Skeletal muscle tissue (tissue), 4 donors: ENCODE results near the gene CELA2B. TPM values are rescaled to one million over a fixed set of nuclear protein-coding genes. Genes with fewer than 3 reads are reported as not detected.

Experiments
- H3K27ac ChIP-seq: one replicate; pipeline ENCODE4 v1.7.0; 2013; ENCODE audit warnings: mild to moderate bottlenecking, low read depth, low read length, inconsistent platforms
- H3K27me3 ChIP-seq, 3 donors: one replicate each; pipeline ENCODE4 v1.7.0; 2013; ENCODE audit warnings: low read length in 3 of 3; ENCODE audit not compliant: control insufficient read depth in 3 of 3, insufficient read depth in 3 of 3
- H3K36me3 ChIP-seq, 3 donors: one replicate each; pipeline ENCODE4 v1.7.0; 2013; ENCODE audit warnings: low read length in 3 of 3; ENCODE audit not compliant: control insufficient read depth in 3 of 3, insufficient read depth in 3 of 3
- H3K4me1 ChIP-seq, 3 donors: one replicate each; pipeline ENCODE4 v1.7.0; 2013; ENCODE audit warnings: low read length in 3 of 3, mild to moderate bottlenecking in 3 of 3; ENCODE audit not compliant: control insufficient read depth in 3 of 3, insufficient read depth in 3 of 3
- H3K4me3 ChIP-seq, 3 donors: one replicate each; pipeline ENCODE4 v1.7.0; 2013; ENCODE audit warnings: low read length in 3 of 3
- H3K9ac ChIP-seq, 3 donors: one replicate each; pipeline ENCODE4 v1.7.0; 2013; ENCODE audit warnings: low read length in 3 of 3, mild to moderate bottlenecking in 3 of 3, moderate library complexity in 2 of 3, low read depth in 1 of 3
- H3K9me3 ChIP-seq, 3 donors: one replicate each; pipeline ENCODE4 v1.7.0; 2013; ENCODE audit warnings: low read length in 3 of 3; ENCODE audit not compliant: control insufficient read depth in 3 of 3
- total RNA-seq: library from RNA; depleted of rRNA; stranded (reverse); fragments of >200 nt; gene quantifications from one replicate; pipeline ENCODE4 v1.2.3, GENCODE V29; 2014
- donor health status: Osteomylitis.

CELA2B gene
- total RNA-seq, 1 donor from 2014 or later = 1.6 TPM

DNA sequence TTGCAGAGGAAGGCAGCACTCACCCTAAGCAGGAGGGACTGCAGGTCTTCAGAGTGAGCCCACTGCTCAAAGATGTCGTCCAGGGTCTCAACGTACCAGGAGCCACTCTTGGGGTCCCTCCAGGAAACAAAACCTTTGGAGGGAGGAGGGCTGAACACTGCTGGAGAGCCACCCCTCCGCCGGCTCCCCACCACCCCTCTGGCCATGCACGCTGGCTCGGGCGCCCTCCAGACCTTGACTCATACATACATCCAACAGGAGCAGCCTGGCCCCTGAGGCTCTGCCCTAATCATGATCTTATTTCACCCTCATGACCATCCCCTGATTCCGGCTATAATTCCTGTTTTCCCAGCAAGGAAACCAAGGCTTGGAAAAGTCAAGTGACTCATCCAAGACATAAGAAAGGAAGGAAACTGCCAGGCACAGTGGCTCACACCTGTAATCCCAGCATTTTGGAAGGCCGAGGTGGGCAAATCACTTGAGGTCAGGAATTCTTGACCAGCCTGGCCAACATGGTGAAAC lies 18.0 kb downstream of the CELA2B start:
- no peaks in the 10 kb centered on the region for H3K4me1 ChIP-seq
- H3K36me3 ChIP-seq = peaks cover 26 to 31% (median 28%) of the 10 kb centered on the region in 3 donors
- no peaks in the 10 kb centered on the region for H3K9me3 ChIP-seq
- no peak overlapping the region for H3K9ac ChIP-seq
- H3K27ac ChIP-seq = no peak overlapping the region
- no peak overlapping the region for H3K4me3 ChIP-seq
- H3K27me3 ChIP-seq = no peaks in the 10 kb centered on the region

DNA sequence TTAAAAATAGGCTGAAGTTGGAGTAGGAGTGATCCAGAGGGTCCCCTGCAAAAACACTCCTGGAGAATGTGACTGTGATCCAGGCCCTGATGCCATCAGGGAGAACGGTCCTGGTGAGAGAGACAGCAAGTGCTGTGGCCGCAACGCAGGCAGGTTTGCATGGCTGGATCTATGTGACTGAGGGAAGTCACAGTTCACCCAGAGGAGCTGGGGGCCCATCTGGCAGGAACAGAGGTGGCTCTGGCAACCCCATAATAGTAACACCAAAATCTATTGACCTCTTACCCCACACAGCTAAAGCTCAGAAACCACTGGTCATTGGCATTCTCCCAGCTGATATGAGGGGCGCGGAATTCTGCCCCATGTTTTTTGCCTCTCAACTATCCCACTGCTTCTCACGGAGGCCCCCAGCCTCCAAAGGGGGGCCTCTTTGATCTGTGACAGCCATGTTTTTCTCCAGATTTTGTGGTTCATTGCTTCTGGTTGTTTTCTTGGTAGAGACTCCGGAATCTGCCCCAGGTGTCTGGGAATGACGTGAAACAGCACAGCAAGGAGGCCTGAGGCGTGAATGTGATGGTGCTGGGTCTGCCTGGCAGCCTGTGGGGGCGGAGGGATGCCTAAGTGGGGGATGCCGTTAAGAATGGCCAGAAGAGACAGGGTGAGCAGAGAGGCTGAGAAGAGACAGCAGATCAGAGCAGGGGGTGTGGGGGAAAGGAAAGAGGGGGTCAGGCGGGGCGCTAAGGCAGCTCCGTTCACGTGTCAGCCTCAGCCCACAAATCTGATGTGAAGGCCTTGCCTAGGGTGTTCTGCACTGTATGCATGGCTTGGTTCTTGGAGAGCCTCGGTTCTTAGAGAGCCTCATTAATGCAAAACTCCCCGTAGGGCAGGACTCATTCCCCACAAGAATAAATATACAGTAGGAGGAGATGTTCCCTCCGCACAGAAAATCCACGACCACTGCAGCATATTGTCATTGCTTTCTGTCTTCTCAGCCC lies 24.6 kb downstream of the CELA2B start:
- H3K27me3 ChIP-seq = no peaks in the 10 kb centered on the region
- no peak overlapping the region for H3K4me3 ChIP-seq
- no peak overlapping the region for H3K9ac ChIP-seq
- H3K36me3 ChIP-seq = peaks cover 17 to 34% (median 31%) of the 10 kb centered on the region in 3 donors
- no peaks in the 10 kb centered on the region for H3K9me3 ChIP-seq
- no peaks in the 10 kb centered on the region for H3K4me1 ChIP-seq
- no peak overlapping the region for H3K27ac ChIP-seq

DNA sequence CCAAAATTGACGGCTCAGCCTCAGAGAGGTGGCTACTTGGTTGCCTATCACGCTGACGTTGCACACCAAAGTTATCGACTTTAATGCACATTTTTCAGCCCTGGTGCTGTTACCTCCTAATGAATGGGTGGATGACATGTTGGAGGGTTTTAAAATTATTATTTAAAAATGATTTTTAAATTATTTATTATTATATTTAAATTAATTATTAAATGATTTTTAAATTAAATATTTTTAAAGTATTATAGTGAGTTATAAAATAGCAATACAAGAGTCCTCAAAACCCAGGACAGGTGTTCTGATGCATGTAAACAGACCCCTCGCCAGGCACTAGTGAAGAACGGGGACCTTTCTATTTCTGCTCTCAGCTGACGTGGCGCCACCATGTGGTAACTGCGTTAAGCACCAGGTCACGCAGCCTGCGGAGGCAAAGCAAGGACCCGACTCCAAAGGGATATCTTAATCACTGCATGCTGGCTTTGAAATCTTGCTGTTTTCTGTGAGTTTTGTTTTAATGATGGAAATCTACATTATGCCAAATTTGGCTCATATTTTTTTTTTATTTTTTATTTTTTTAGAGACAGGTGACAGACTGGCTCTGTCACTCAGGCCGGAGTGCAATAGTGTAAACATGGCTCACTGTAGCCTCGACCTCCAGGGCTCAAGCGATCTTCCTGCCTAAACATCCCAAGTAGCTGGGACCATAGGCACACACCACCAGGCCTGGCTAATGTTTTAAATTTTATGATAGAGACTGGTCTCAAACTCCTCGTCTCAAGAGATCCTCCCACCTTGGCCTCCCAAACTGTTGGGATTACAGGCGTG lies 25.5 kb downstream of the CELA2B start:
- Histone ChIP-seq H3K9me3 (no peaks in the 10 kb centered on the region), H3K4me3 (no peak overlapping the region), H3K9ac (no peak overlapping the region), H3K36me3 (peaks cover 22 to 37% (median 33%) of the 10 kb centered on the region in 3 donors), H3K27ac (no peak overlapping the region), H3K27me3 (no peaks in the 10 kb centered on the region), H3K4me1 (no peaks in the 10 kb centered on the region)

DNA sequence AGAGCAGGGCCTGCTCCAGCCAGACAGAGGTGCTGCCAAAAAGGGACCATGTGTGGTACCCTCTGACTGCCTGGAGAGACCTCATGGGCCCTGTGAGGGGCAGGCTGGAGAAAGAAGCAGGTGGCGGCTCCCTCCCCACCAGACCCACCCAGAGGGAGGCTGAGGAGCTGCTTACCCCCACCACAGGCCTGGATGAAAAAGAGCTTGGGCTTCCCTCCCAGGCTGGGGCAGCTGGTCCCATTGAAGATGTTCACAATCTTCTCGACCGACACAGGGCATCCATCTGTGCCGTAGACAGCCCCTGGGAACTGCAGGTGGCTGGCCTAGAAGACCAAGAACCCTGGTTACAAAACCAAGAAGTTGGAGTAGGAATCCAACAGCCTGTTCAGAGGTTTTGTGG lies 28.5 kb downstream of the CELA2B start:
- no peak overlapping the region for H3K4me3 ChIP-seq
- H3K27ac ChIP-seq = no peak overlapping the region
- no peaks in the 10 kb centered on the region for H3K27me3 ChIP-seq
- H3K9ac ChIP-seq = peak overlapping the region in 1 of 3 donors; percentile 40
- peaks cover 20 to 41% (median 40%) of the 10 kb centered on the region in 3 donors for H3K36me3 ChIP-seq
- H3K9me3 ChIP-seq = no peaks in the 10 kb centered on the region
- H3K4me1 ChIP-seq = no peaks in the 10 kb centered on the region

DNA sequence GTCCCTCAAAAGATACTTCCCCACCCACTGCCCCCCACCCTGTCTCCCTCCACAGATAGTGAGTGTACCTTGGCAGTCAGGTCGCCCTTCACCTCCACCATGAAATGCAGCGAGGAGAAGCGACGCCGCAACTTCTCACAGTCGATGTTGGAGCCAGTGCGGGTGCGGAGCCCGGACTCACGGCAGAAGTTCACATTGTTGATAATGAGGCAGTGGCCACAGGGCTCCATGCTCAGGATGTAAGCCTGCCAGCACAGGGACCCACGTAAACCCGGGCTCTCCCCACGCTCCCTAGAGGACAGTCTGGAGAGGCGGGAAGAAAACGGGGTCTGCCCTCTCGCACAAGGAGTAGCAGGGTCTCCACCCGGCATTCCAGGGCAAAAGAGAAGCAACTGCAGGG lies 30.9 kb downstream of the CELA2B start:
- H3K27me3 ChIP-seq = no peaks in the 10 kb centered on the region
- H3K9me3 ChIP-seq = no peaks in the 10 kb centered on the region
- H3K4me1 ChIP-seq = no peaks in the 10 kb centered on the region
- H3K36me3 ChIP-seq = peaks cover 19 to 39% (median 31%) of the 10 kb centered on the region in 3 donors
- H3K4me3 ChIP-seq = no peak overlapping the region
- no peak overlapping the region for H3K9ac ChIP-seq
- H3K27ac ChIP-seq = no peak overlapping the region

DNA sequence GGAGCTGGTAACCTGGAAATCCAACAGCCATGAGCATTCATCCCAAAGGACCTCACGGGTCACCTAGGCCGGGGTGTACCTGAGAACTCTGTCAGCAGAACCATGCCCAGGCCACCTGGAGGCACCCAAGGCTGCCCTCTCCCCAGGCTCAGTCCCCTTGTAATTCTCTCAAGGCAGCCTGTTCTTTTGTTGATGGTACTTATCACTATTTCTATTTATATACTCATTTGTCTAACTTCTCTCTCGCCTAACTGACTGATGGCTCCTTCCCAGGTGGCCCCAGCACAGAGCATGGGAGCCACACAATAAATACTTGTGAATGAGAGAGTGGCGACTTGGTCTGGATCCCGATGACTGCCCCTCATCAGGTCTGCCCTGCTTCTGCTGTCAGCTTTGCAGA lies 31.4 kb downstream of the CELA2B start:
- peaks cover 22 to 40% (median 31%) of the 10 kb centered on the region in 3 donors for H3K36me3 ChIP-seq
- no peak overlapping the region for H3K4me3 ChIP-seq
- H3K9ac ChIP-seq = no peak overlapping the region
- no peaks in the 10 kb centered on the region for H3K9me3 ChIP-seq
- H3K4me1 ChIP-seq = no peaks in the 10 kb centered on the region
- H3K27me3 ChIP-seq = no peaks in the 10 kb centered on the region
- no peak overlapping the region for H3K27ac ChIP-seq

DNA sequence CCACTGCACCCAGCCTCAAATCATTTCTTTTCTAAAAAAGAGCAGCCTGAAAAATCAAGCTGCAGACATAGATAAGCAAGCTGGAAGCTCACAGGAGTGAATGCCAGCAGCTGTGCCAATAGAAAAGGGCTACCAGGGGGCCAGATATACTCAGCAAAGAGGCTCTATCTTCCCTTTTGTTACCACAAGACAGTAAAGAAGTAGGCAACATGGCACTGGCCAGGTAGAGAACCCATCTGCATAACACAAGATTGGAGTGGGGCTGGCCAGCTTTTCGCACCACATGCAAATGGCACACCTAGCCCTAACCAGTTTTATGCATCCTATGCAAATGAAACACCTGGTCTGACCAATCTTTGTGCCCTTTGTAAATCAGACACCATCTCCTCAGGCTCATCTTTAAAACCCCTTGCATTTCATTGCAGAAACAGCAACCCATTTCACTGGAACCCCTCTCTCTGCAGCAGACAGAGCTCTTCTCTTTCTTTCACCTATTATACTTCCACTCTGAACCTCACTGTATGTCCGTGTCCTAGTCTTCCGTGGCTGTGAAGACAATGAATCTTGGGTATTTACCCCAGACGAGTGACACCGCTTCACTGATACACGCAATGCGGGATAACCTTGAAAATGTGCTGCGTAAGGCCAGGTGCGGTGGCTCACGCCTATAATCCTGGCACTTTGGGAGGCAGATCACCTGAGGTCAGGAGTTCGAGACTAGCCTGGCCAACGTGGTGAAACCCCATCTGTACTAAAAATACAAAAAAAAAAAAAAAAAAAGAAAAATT lies 33.0 kb downstream of the CELA2B start:
- H3K9me3 ChIP-seq = no peaks in the 10 kb centered on the region
- H3K27me3 ChIP-seq = no peaks in the 10 kb centered on the region
- H3K4me1 ChIP-seq = no peaks in the 10 kb centered on the region
- H3K4me3 ChIP-seq = no peak overlapping the region
- peaks cover 16 to 34% (median 20%) of the 10 kb centered on the region in 3 donors for H3K36me3 ChIP-seq
- H3K27ac ChIP-seq = no peak overlapping the region
- no peak overlapping the region for H3K9ac ChIP-seq

DNA sequence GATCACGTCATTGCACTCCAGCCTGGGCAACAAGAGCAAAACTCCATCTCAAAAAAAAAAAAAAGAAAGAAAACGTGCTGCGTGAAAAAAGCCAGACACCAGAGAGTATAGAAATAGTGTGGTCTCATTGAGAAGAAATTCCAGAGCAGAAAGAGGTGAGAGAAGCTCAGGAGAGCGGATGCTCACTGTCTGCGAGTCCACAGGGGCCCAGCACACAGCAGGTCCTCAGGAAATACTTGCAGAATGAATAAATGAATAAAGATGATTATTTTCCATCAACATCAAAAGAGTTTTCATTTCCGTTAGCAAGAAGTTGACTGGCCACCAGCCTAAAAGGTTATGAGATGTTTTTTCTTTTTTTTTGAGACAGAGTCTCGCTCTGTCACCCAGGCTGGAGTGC lies 33.7 kb downstream of the CELA2B start:
- no peaks in the 10 kb centered on the region for H3K4me1 ChIP-seq
- H3K27ac ChIP-seq = no peak overlapping the region
- H3K4me3 ChIP-seq = no peak overlapping the region
- no peaks in the 10 kb centered on the region for H3K9me3 ChIP-seq
- H3K36me3 ChIP-seq = peaks cover 13 to 28% (median 16%) of the 10 kb centered on the region in 3 donors
- no peaks in the 10 kb centered on the region for H3K27me3 ChIP-seq
- H3K9ac ChIP-seq = no peak overlapping the region

DNA sequence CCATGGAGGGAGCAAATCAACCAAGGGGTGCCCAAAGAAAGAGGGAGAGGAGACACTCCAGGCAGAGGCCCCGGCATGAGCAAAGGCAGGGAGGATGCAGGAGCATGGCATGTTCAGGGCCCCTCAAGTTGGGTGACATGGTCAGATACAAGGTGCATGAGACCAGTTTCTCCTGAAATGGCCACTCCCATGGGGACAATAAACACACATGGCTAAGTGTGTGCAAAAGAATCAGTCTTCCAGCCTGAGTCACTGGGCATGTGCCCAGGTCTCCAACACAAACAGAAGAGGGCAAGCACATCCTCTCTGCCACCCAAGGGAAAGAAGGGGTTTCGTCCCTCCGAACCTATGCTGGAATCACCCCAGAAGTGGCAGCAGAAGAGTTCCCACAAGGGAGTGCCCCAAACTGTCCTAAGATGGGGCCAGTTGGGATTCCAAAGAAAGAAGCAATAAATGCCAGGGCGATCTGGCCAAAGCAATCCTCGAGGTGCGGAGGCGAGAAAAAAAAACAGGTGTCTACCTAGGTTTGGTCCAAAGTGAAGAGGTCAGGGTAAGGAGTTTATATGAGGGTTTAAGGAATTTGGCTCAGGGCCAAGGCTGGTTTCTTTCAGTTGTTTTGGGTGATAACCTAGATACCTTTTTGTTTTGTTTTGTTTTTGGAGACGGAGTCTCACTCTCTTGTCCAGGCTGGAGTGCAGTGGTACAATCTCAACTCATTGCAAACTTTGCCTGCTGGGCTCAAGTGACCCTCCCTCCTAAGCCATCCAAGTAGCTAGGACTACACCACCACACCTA lies 34.9 kb downstream of the CELA2B start:
- Histone ChIP-seq H3K4me1 (no peaks in the 10 kb centered on the region), H3K36me3 (peaks cover 3 to 20% (median 8%) of the 10 kb centered on the region in 3 donors), H3K27me3 (no peaks in the 10 kb centered on the region), H3K27ac (no peak overlapping the region), H3K9ac (no peak overlapping the region), H3K4me3 (no peak overlapping the region), H3K9me3 (no peaks in the 10 kb centered on the region)
